IMR-90 (cell line): ENCODE data around the gene VPS37C. TPM values are rescaled to one million over a fixed set of nuclear protein-coding genes. Genes with fewer than 3 reads are reported as not detected.

Source experiments
- ATAC-seq: fragments of 200-7000 bp; cut with Tn5 transposase; 2 replicates; pipeline ENCODE4 v1.9.1; 2020; ENCODE audit warnings: low read depth, mild to moderate bottlenecking, moderate library complexity
- BruUV-seq: library from RNA; stranded (reverse); fragments of 400-500 nt; replicated peaks from 2 replicates; lab custom pipeline; 2021; lab: Mats Ljungman, UMichigan
- CTCF ChIA-PET: fragments of 300-600 bp; formaldehyde crosslinking; extraction: SDS; loops from one replicate; lab custom pipeline; 2021; ENCODE audit warnings: antibody characterized with exemption; lab: Yijun Ruan, JAX
- POLR2A ChIA-PET: fragments of 300-600 bp; sonication (Branson Sonifier 250); formaldehyde crosslinking; loops from one replicate; lab custom pipeline; 2022; ENCODE audit warnings: antibody characterized with exemption; ENCODE audit not compliant: unreplicated experiment; lab: Charles Lee
- DNase-seq: peaks from one replicate; pipeline ENCODE4 v3.0.0; 2013
- H2AFZ ChIP-seq: replicated peaks from 2 replicates; pipeline ENCODE3; 2013; ENCODE audit warnings: low read length, mild to moderate bottlenecking; ENCODE audit not compliant: poor library complexity
- H2AK5ac ChIP-seq: 2 replicates; pipeline ENCODE4 v1.6.1; 2013; ENCODE audit warnings: low read depth, low read length, inconsistent platforms
- H2AK9ac ChIP-seq: replicated peaks from 2 replicates; pipeline ENCODE3; 2013; ENCODE audit warnings: mild to moderate bottlenecking, low read depth, low read length, moderate library complexity; ENCODE audit not compliant: poor library complexity
- H2BK120ac ChIP-seq: 2 replicates; pipeline ENCODE4 v1.6.1; 2013; ENCODE audit warnings: low read depth, low read length, inconsistent platforms
- H2BK15ac ChIP-seq: 3 replicates; pipeline ENCODE4 v1.6.1; 2013; ENCODE audit warnings: low read depth, low read length, inconsistent platforms
- H2BK20ac ChIP-seq: 2 replicates; pipeline ENCODE4 v1.6.1; 2013; ENCODE audit warnings: low read depth, mild to moderate bottlenecking, inconsistent platforms, low read length, moderate library complexity
- H2BK5ac ChIP-seq: 2 replicates; pipeline ENCODE4 v1.6.1; 2013; ENCODE audit warnings: mild to moderate bottlenecking, low read depth, low read length, inconsistent platforms; ENCODE audit not compliant: poor library complexity, severe bottlenecking
- H3K14ac ChIP-seq: replicated peaks from 2 replicates; pipeline ENCODE4 v1.6.1; 2013; ENCODE audit warnings: low read depth, low read length, inconsistent platforms
- H3K18ac ChIP-seq: 2 replicates; pipeline ENCODE4 v1.6.1; 2013; ENCODE audit warnings: low read depth, low read length, control low read depth
- H3K23ac ChIP-seq: 2 replicates; pipeline ENCODE4 v1.6.1; 2013; ENCODE audit warnings: low read depth, low read length, inconsistent platforms
- H3K27ac ChIP-seq: 2 replicates; pipeline ENCODE4 v1.5.1; 2013; ENCODE audit warnings: mild to moderate bottlenecking, control low read depth, low read length; ENCODE audit not compliant: insufficient read depth
- H3K27me3 ChIP-seq: 2 replicates; pipeline ENCODE4 v1.6.1; 2013; ENCODE audit warnings: low read length; ENCODE audit not compliant: control insufficient read depth, insufficient read depth
- H3K36me3 ChIP-seq: 2 replicates; pipeline ENCODE4 v1.6.1; 2013; ENCODE audit warnings: low read length, mixed read lengths; ENCODE audit not compliant: control insufficient read depth, insufficient read depth
- H3K4ac ChIP-seq: 2 replicates; pipeline ENCODE4 v1.6.1; 2013; ENCODE audit warnings: low read depth, low read length, inconsistent platforms
- H3K4me1 ChIP-seq: 2 replicates; pipeline ENCODE4 v1.6.1; 2013; ENCODE audit warnings: low read length, mixed read lengths; ENCODE audit not compliant: control insufficient read depth, insufficient read depth
- H3K4me2 ChIP-seq: 2 replicates; pipeline ENCODE4 v1.6.1; 2013; ENCODE audit warnings: low read depth, mild to moderate bottlenecking, control low read depth, low read length, moderate library complexity
- H3K4me3 ChIP-seq: 2 replicates; pipeline ENCODE4 v1.5.1; 2013; ENCODE audit warnings: low read depth, mild to moderate bottlenecking, control low read depth, low read length, moderate library complexity; ENCODE audit not compliant: insufficient read depth
- H3K56ac ChIP-seq: 2 replicates; pipeline ENCODE4 v1.6.1; 2013; ENCODE audit warnings: low read length, inconsistent platforms; ENCODE audit not compliant: insufficient read depth; ENCODE audit errors: extremely low read depth
- H3K79me1 ChIP-seq, 2 experiments: 2 replicates each; pipeline ENCODE4 v1.6.1; 2013; ENCODE audit warnings: low read length in 2 of 2, inconsistent platforms in 1 of 2, low read depth in 1 of 2
- H3K9ac ChIP-seq: 2 replicates; pipeline ENCODE4 v1.6.1; 2013; ENCODE audit warnings: low read depth, low read length, control low read depth
- H3K9me1 ChIP-seq: 2 replicates; pipeline ENCODE4 v1.6.1; 2013; ENCODE audit warnings: low read length, inconsistent platforms; ENCODE audit not compliant: insufficient read depth
- H3K9me3 ChIP-seq: 2 replicates; pipeline ENCODE4 v1.6.1; 2013; ENCODE audit warnings: low read length; ENCODE audit not compliant: control insufficient read depth, insufficient read depth
- H4K20me1 ChIP-seq: 2 replicates; pipeline ENCODE4 v1.6.1; 2013; ENCODE audit warnings: low read length, inconsistent platforms; ENCODE audit not compliant: insufficient read depth
- H4K5ac ChIP-seq: 2 replicates; pipeline ENCODE4 v1.6.1; 2013; ENCODE audit warnings: mild to moderate bottlenecking, low read depth, low read length, control low read depth
- H4K8ac ChIP-seq, 2 experiments: 2 replicates each; pipeline ENCODE4 v1.6.1; 2013; ENCODE audit warnings: low read depth in 2 of 2, low read length in 2 of 2, control low read depth in 1 of 2, inconsistent platforms in 1 of 2
- H4K91ac ChIP-seq: 2 replicates; pipeline ENCODE4 v1.6.1; 2013; ENCODE audit warnings: low read depth, low read length, inconsistent platforms; ENCODE audit not compliant: insufficient read depth
- FOS ChIP-seq: fragments of 150-350 bp; IDR thresholded peaks from 2 replicates; pipeline ENCODE4 v1.6.1; 2016; ENCODE audit warnings: low read depth, low read length
- MAZ ChIP-seq: IDR thresholded peaks from 2 replicates; pipeline ENCODE4 v1.6.1; 2012; ENCODE audit warnings: low read depth, mild to moderate bottlenecking, low read length, improper control_type of control experiment, moderate library complexity, borderline replicate concordance
- MXI1 ChIP-seq: IDR thresholded peaks from 2 replicates; pipeline ENCODE4 v1.6.1; 2012; ENCODE audit warnings: low read depth, mild to moderate bottlenecking, low read length, moderate library complexity, borderline replicate concordance
- NFE2L2 ChIP-seq: fragments of 150-350 bp; IDR thresholded peaks from 2 replicates; pipeline ENCODE4 v1.6.1; 2016; ENCODE audit warnings: low read depth, mild to moderate bottlenecking, low read length
- POLR2A ChIP-seq: IDR thresholded peaks from 2 replicates; pipeline ENCODE4 v1.6.1; 2012; ENCODE audit warnings: mild to moderate bottlenecking, low read depth, low read length
- RAD21 ChIP-seq: IDR thresholded peaks from 2 replicates; pipeline ENCODE4 v1.6.1; 2012; ENCODE audit warnings: low read length, improper control_type of control experiment
- RCOR1 ChIP-seq: IDR thresholded peaks from 2 replicates; pipeline ENCODE4 v1.6.1; 2012; ENCODE audit warnings: mild to moderate bottlenecking, low read length, improper control_type of control experiment; ENCODE audit not compliant: insufficient replicate concordance
- RFX5 ChIP-seq: IDR thresholded peaks from 2 replicates; pipeline ENCODE4 v1.8.0; 2012; ENCODE audit warnings: low read depth, mild to moderate bottlenecking, low read length, moderate library complexity
- WGBS, 2 experiments: methylation state at CpG; one replicate each; pipeline versions ENCODE4 v1.1.5 to v1.1.7; 2013; ENCODE audit warnings: missing lambda C conversion rate in 2 of 2; ENCODE audit not compliant: insufficient read length in 1 of 2; ENCODE audit errors: extremely low coverage in 2 of 2; 5-methylcytosine and 5-hydroxymethylcytosine counted together
- dilution Hi-C: fragments of 300-500 bp; cut with HindIII; formaldehyde crosslinking; loops from one replicate; pipeline ENCODE4 v1.14.3; 2018; ENCODE audit warnings: low sequenced_read_pairs; ENCODE audit not compliant: unreplicated experiment
- in situ Hi-C: fragments of 300-500 bp; cut with MboI; formaldehyde crosslinking; loops from 3 replicates; pipeline ENCODE4 v1.14.3; 2019; ENCODE audit warnings: low sequenced_read_pairs, inconsistent platforms, mixed read lengths
- intact Hi-C: fragments of 100-400 bp; cut with micrococcal nuclease; formaldehyde crosslinking; loops from 2 replicates; pipeline ENCODE4 v1.10.0; 2022
- polyA plus RNA-seq, 3 experiments: library from polyadenylated mRNA; depleted of rRNA; stranded (reverse); fragments of >200 nt; gene quantifications; 2 replicates each; pipeline ENCODE4 v1.2.3, GENCODE V29; 2012; ENCODE audit warnings: low replicate concordance in 1 of 3
- total RNA-seq: library from RNA; depleted of rRNA; stranded (reverse); fragments of >200 nt; gene quantifications from 2 replicates; pipeline ENCODE4 v1.2.3, GENCODE V29; 2012
- TF ChIP-seq, protein P1 (sequence below): fragments of 150-350 bp; IDR thresholded peaks from 2 replicates; pipeline ENCODE4 v1.6.1; 2016; ENCODE audit warnings: low read depth, mild to moderate bottlenecking, low read length, moderate library complexity, borderline replicate concordance
- TF ChIP-seq, protein P2 (sequence below): fragments of 150-350 bp; IDR thresholded peaks from 2 replicates; pipeline ENCODE4 v1.6.1; 2017; ENCODE audit warnings: mild to moderate bottlenecking, antibody characterized with exemption, low read length, low read depth

The VPS37C gene
- total and polyA plus RNA-seq, 2 of the 4 experiments (the other 2 are of a cell fraction) = 3.2 to 13.2 TPM

DNA sequence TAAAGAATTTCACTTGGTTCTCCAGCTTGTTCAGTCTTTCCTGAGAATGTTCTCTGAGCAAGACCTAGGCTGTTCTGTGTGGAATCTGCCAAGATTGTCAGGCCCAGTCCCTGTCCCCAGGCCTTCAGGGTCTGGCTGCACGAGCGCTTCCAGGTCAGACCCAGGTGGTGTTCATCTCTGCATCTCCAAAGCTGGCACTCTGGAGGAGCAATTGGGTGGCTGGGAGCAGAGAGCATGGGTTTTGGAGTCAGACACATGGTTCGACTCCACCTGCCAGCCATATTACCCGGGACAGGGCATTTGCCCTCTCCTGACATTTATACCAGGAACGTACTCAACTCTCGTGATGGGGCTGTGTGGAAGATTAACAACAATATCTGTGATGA, 50.2 kb downstream of the VPS37C start:
- CTCF ChIA-PET = no interaction called here
- Histone ChIP-seq H3K4me3 (no peak overlapping the region), H3K4me1 (no peaks in the 10 kb centered on the region), H4K20me1 (no peaks in the 10 kb centered on the region), H2BK5ac (no peak overlapping the region), H2AK9ac (no peak overlapping the region), H2AK5ac (no peak overlapping the region), H2BK120ac (no peak overlapping the region), H4K8ac (no peak overlapping the region), H3K14ac (no peak overlapping the region), H3K4ac (no peak overlapping the region), H3K79me1 (no peaks in the 10 kb centered on the region), H3K36me3 (no peaks in the 10 kb centered on the region), H3K27ac (no peak overlapping the region), H3K9ac (no peak overlapping the region), H3K4me2 (no peak overlapping the region), H3K56ac (no peak overlapping the region), H3K18ac (no peak overlapping the region), H2BK20ac (no peak overlapping the region), H3K9me1 (no peaks in the 10 kb centered on the region), H3K27me3 (peaks cover 43% of the 10 kb centered on the region), H3K9me3 (no peaks in the 10 kb centered on the region), H4K91ac (no peak overlapping the region), H2BK15ac (no peak overlapping the region), H3K23ac (no peak overlapping the region), H2AFZ (no peak overlapping the region), H4K5ac (no peak overlapping the region)
- DNase-seq = no peak
- TF ChIP-seq FOS = no peak
- TF ChIP-seq, protein P1, sequence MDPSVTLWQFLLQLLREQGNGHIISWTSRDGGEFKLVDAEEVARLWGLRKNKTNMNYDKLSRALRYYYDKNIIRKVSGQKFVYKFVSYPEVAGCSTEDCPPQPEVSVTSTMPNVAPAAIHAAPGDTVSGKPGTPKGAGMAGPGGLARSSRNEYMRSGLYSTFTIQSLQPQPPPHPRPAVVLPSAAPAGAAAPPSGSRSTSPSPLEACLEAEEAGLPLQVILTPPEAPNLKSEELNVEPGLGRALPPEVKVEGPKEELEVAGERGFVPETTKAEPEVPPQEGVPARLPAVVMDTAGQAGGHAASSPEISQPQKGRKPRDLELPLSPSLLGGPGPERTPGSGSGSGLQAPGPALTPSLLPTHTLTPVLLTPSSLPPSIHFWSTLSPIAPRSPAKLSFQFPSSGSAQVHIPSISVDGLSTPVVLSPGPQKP = no peak
- no peak for TF ChIP-seq MXI1
- TF ChIP-seq POLR2A = no peak
- TF ChIP-seq RFX5 = no peak
- TF ChIP-seq, protein P2, sequence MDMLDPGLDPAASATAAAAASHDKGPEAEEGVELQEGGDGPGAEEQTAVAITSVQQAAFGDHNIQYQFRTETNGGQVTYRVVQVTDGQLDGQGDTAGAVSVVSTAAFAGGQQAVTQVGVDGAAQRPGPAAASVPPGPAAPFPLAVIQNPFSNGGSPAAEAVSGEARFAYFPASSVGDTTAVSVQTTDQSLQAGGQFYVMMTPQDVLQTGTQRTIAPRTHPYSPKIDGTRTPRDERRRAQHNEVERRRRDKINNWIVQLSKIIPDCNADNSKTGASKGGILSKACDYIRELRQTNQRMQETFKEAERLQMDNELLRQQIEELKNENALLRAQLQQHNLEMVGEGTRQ = no peak
- no peak for TF ChIP-seq NFE2L2
- no peak for TF ChIP-seq MAZ
- no peak for TF ChIP-seq RAD21
- no peak for TF ChIP-seq RCOR1
- no TSS peak for BruUV-seq
- in situ Hi-C loops = no loop called here
- POLR2A ChIA-PET = no interaction called here
- no peak for ATAC-seq
- no CpG with 5 or more reads among the region's 6 CpGs for WGBS, 2 experiments
- dilution Hi-C loops = no loop called here
- intact Hi-C loops = no loop called here
